HEK293 (cell line): ENCODE measurements around the gene FBXO45.

Experiments used
- CTCF ChIA-PET: fragments of 350-600 bp; formaldehyde crosslinking; extraction: SDS; loops from one replicate; lab custom pipeline; 2021; ENCODE audit warnings: antibody characterized with exemption; lab: Yijun Ruan, JAX
- POLR2A ChIA-PET: fragments of 300-600 bp; formaldehyde crosslinking; extraction: SDS; loops from one replicate; lab custom pipeline; 2020; ENCODE audit warnings: antibody characterized with exemption, inconsistent platforms; lab: Yijun Ruan, JAX
- H3K27ac ChIP-seq: fragments of 200-500 bp; sonication (Bioruptor generic); 2 replicates; pipeline ENCODE4 v1.5.1; 2014; ENCODE audit warnings: low read depth, low read length, control low read depth, inconsistent platforms; ENCODE audit errors: extremely low read depth
- H3K36me3 ChIP-seq, 2 experiments: fragments of 200-500 bp in 1 of 2; sonication (Bioruptor generic) in 1 of 2; 1 replicate in 1 of 2; 2 replicates in 1 of 2; pipeline ENCODE4 v1.5.1; 2014 to 2017; ENCODE audit warnings: inconsistent platforms in 2 of 2, low read length in 2 of 2; ENCODE audit not compliant: control insufficient read depth in 2 of 2, insufficient read depth in 1 of 2
- H3K4me1 ChIP-seq: fragments of 200-500 bp; sonication (Bioruptor generic); 2 replicates; pipeline ENCODE4 v1.5.1; 2014; ENCODE audit warnings: mild to moderate bottlenecking, low read length, inconsistent platforms; ENCODE audit not compliant: control insufficient read depth, insufficient read depth
- H3K4me3 ChIP-seq: 2 replicates; pipeline ENCODE4 v1.5.1; 2011; ENCODE audit warnings: low read depth, mild to moderate bottlenecking, control low read depth, low read length, moderate library complexity
- H3K9me3 ChIP-seq: fragments of 200-500 bp; sonication (Bioruptor generic); 2 replicates; pipeline ENCODE4 v1.5.1; 2014; ENCODE audit warnings: low read depth, low read length, inconsistent platforms; ENCODE audit not compliant: control insufficient read depth, insufficient read depth
- MEIS1 ChIP-seq: sonication (generic); formaldehyde crosslinking; IDR thresholded peaks from 2 replicates; pipeline ENCODE4 v1.8.1; 2022; ENCODE audit warnings: missing genetic modification reagents, mild to moderate bottlenecking, borderline replicate concordance
- OSR2 ChIP-seq: fragments of 450-650 bp; formaldehyde crosslinking; IDR thresholded peaks from 2 replicates; pipeline ENCODE4 v1.5.1; 2016; ENCODE audit warnings: missing biosample characterization, missing genetic modification characterization
- SETDB1 ChIP-seq: IDR thresholded peaks from one replicate; pipeline ENCODE4 v1.6.1; 2017; ENCODE audit warnings: mild to moderate bottlenecking, low read length, moderate library complexity, mixed read lengths; ENCODE audit not compliant: insufficient read length
- WT1 ChIP-seq: fragments of 450-650 bp; formaldehyde crosslinking; IDR thresholded peaks from 2 replicates; pipeline ENCODE4 v1.5.1; 2016; ENCODE audit warnings: missing biosample characterization, missing genetic modification characterization
- YY2 ChIP-seq: fragments of 450-650 bp; formaldehyde crosslinking; IDR thresholded peaks from 2 replicates; pipeline ENCODE4 v1.5.1; 2016; ENCODE audit warnings: missing biosample characterization, missing genetic modification characterization
- ZFP3 ChIP-seq: fragments of 450-650 bp; formaldehyde crosslinking; IDR thresholded peaks from 2 replicates; pipeline ENCODE4 v1.5.1; 2016; ENCODE audit warnings: low read depth, missing biosample characterization, missing genetic modification characterization
- ZNF112 ChIP-seq: fragments of 450-650 bp; formaldehyde crosslinking; IDR thresholded peaks from 2 replicates; pipeline ENCODE4 v1.5.0; 2017; ENCODE audit warnings: missing biosample characterization, missing genetic modification characterization
- ZNF132 ChIP-seq: fragments of 450-650 bp; formaldehyde crosslinking; IDR thresholded peaks from 2 replicates; pipeline ENCODE4 v1.5.1; 2017; ENCODE audit warnings: missing biosample characterization, missing genetic modification characterization, borderline replicate concordance
- ZNF16 ChIP-seq: fragments of 450-650 bp; formaldehyde crosslinking; IDR thresholded peaks from 2 replicates; pipeline ENCODE4 v1.5.1; 2016; ENCODE audit warnings: low read depth, missing biosample characterization, missing genetic modification characterization
- ZNF214 ChIP-seq: fragments of 450-650 bp; formaldehyde crosslinking; IDR thresholded peaks from 2 replicates; pipeline ENCODE4 v1.5.1; 2017; ENCODE audit warnings: missing biosample characterization, mild to moderate bottlenecking, missing genetic modification characterization, borderline replicate concordance
- ZNF292 ChIP-seq: fragments of 450-650 bp; formaldehyde crosslinking; IDR thresholded peaks from 2 replicates; pipeline ENCODE4 v1.5.1; 2016; ENCODE audit warnings: low read depth, missing biosample characterization, missing genetic modification characterization, borderline replicate concordance
- ZNF341 ChIP-seq: fragments of 450-650 bp; formaldehyde crosslinking; IDR thresholded peaks from 2 replicates; pipeline ENCODE4; 2016; ENCODE audit warnings: low read depth, missing biosample characterization, missing genetic modification characterization
- ZNF391 ChIP-seq: fragments of 450-650 bp; formaldehyde crosslinking; IDR thresholded peaks from 2 replicates; pipeline ENCODE4 v1.5.1; 2016; ENCODE audit warnings: low read depth, missing biosample characterization, missing genetic modification characterization, borderline replicate concordance
- ZNF426 ChIP-seq: fragments of 450-650 bp; formaldehyde crosslinking; IDR thresholded peaks from 2 replicates; pipeline ENCODE4 v1.5.1; 2017; ENCODE audit warnings: missing biosample characterization, missing genetic modification characterization, mild to moderate bottlenecking, inconsistent platforms, moderate library complexity
- ZNF529 ChIP-seq: fragments of 450-650 bp; formaldehyde crosslinking; IDR thresholded peaks from 2 replicates; pipeline ENCODE4 v1.5.1; 2017; ENCODE audit warnings: missing genetic modification characterization, missing biosample characterization; ENCODE audit not compliant: insufficient replicate concordance
- ZNF544 ChIP-seq: fragments of 450-650 bp; formaldehyde crosslinking; IDR thresholded peaks from 2 replicates; pipeline ENCODE4 v1.5.0; 2017; ENCODE audit warnings: missing biosample characterization, missing genetic modification characterization
- ZNF664 ChIP-seq: fragments of 450-650 bp; formaldehyde crosslinking; IDR thresholded peaks from 2 replicates; pipeline ENCODE4 v1.5.1; 2016; ENCODE audit warnings: missing biosample characterization, missing genetic modification characterization
- TF ChIP-seq, protein P1 (sequence below): fragments of 450-650 bp; formaldehyde crosslinking; IDR thresholded peaks from 2 replicates; pipeline ENCODE4 v1.5.0; 2017; ENCODE audit warnings: missing biosample characterization, missing genetic modification characterization, borderline replicate concordance
- TF ChIP-seq, protein P2 (sequence below): fragments of 450-650 bp; formaldehyde crosslinking; IDR thresholded peaks from 2 replicates; pipeline ENCODE4 v1.5.1; 2016; ENCODE audit warnings: missing biosample characterization, missing genetic modification characterization
- TF ChIP-seq, protein P3 (sequence below): fragments of 450-650 bp; formaldehyde crosslinking; IDR thresholded peaks from 2 replicates; pipeline ENCODE4 v1.5.1; 2016; ENCODE audit warnings: missing biosample characterization, missing genetic modification characterization
- TF ChIP-seq, protein P4 (sequence below): fragments of 450-650 bp; formaldehyde crosslinking; IDR thresholded peaks from 2 replicates; pipeline ENCODE4 v1.5.1; 2017; ENCODE audit warnings: missing biosample characterization, mild to moderate bottlenecking, missing genetic modification characterization, moderate library complexity
- TF ChIP-seq, protein P5 (sequence below): fragments of 450-650 bp; formaldehyde crosslinking; conservative IDR thresholded peaks from 2 replicates; pipeline ENCODE4 v1.5.1; 2016; ENCODE audit warnings: low read depth, missing biosample characterization, missing genetic modification characterization

FBXO45 gene

DNA sequence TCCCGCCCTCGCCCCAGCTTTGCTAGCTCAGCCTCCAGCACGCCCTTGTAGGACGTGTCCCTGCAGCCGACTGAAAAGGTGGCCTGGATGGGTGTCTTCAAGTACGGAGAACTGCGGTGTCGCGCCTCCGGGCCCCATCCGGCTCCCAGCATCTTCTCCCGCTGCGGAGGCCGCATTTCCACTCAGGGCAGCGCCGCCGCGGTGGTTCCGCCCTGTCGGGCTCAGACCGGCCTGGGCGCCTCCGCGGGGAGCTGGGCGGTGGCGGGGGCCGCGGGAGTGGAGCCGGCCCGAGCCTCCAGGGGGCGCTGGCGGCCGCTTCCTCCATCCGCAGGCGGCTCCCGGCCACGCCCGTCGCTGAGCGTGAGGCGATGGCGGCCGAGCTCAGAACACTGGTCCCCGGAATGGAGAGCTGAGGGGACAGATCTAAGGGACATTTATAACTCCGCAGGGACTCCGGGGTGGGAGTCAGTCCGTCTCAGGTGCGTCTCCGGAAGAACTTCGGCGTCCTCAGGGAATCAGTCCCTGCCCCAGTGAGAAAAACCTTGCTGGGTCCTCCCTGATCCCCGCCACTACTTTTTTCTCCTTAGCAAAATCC, 39.7 kb upstream of the FBXO45 start (continued):
- TF ChIP-seq, protein P1, sequence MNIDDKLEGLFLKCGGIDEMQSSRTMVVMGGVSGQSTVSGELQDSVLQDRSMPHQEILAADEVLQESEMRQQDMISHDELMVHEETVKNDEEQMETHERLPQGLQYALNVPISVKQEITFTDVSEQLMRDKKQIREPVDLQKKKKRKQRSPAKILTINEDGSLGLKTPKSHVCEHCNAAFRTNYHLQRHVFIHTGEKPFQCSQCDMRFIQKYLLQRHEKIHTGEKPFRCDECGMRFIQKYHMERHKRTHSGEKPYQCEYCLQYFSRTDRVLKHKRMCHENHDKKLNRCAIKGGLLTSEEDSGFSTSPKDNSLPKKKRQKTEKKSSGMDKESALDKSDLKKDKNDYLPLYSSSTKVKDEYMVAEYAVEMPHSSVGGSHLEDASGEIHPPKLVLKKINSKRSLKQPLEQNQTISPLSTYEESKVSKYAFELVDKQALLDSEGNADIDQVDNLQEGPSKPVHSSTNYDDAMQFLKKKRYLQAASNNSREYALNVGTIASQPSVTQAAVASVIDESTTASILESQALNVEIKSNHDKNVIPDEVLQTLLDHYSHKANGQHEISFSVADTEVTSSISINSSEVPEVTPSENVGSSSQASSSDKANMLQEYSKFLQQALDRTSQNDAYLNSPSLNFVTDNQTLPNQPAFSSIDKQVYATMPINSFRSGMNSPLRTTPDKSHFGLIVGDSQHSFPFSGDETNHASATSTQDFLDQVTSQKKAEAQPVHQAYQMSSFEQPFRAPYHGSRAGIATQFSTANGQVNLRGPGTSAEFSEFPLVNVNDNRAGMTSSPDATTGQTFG (tag by site-specific recombination), result no peak
- TF ChIP-seq MEIS1 (CRISPR knock-in tag), result no peak

DNA sequence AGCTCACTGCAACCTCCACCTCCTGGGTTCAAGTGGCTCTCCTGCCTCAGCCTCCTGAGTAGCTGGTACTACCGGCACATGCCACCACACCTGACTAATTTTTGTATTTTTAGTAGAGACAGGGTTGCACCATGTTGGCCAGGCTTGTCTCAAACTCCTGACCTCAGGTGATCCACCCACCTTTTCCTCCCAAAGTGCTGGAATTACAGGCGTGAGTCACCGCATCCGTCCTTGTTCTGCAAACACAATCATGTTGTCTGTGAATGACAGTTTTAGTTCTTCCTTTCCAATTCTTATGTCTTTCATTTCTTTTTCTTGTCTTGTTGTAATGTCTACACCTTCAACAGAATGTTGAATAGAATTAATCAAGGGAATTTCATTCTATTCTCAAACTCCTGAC, 37.0 kb upstream of the FBXO45 start:
- ChIA-PET CTCF (no interaction called here), POLR2A (no interaction called here)
- Histone ChIP-seq H3K9me3 (no peaks in the 10 kb centered on the region), H3K36me3 (no peaks in the 10 kb centered on the region)
- TF ChIP-seq, protein P2, sequence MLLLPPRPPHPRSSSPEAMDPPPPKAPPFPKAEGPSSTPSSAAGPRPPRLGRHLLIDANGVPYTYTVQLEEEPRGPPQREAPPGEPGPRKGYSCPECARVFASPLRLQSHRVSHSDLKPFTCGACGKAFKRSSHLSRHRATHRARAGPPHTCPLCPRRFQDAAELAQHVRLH (tag by site-specific recombination), result no peak
- TF ChIP-seq ZNF426 (no peak), ZNF341 (tag by site-specific recombination) (no peak), ZNF292 (tag by site-specific recombination) (no peak), ZNF132 (tag by site-specific recombination) (no peak), ZNF16 (tag by site-specific recombination) (no peak), ZNF664 (tag by site-specific recombination) (no peak), WT1 (no peak), OSR2 (tag by site-specific recombination) (no peak), ZNF391 (tag by site-specific recombination) (no peak), ZFP3 (tag by site-specific recombination) (no peak), ZNF529 (tag by site-specific recombination) (no peak), SETDB1 (no peak), ZNF214 (tag by site-specific recombination) (no peak), ZNF112 (no peak), ZNF544 (tag by site-specific recombination) (no peak), YY2 (tag by site-specific recombination) (no peak)
- TF ChIP-seq, protein P3, sequence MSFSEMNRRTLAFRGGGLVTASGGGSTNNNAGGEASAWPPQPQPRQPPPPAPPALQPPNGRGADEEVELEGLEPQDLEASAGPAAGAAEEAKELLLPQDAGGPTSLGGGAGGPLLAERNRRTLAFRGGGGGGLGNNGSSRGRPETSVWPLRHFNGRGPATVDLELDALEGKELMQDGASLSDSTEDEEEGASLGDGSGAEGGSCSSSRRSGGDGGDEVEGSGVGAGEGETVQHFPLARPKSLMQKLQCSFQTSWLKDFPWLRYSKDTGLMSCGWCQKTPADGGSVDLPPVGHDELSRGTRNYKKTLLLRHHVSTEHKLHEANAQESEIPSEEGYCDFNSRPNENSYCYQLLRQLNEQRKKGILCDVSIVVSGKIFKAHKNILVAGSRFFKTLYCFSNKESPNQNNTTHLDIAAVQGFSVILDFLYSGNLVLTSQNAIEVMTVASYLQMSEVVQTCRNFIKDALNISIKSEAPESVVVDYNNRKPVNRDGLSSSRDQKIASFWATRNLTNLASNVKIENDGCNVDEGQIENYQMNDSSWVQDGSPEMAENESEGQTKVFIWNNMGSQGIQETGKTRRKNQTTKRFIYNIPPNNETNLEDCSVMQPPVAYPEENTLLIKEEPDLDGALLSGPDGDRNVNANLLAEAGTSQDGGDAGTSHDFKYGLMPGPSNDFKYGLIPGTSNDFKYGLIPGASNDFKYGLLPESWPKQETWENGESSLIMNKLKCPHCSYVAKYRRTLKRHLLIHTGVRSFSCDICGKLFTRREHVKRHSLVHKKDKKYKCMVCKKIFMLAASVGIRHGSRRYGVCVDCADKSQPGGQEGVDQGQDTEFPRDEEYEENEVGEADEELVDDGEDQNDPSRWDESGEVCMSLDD (tag by site-specific recombination), result no peak
- TF ChIP-seq, protein P4, sequence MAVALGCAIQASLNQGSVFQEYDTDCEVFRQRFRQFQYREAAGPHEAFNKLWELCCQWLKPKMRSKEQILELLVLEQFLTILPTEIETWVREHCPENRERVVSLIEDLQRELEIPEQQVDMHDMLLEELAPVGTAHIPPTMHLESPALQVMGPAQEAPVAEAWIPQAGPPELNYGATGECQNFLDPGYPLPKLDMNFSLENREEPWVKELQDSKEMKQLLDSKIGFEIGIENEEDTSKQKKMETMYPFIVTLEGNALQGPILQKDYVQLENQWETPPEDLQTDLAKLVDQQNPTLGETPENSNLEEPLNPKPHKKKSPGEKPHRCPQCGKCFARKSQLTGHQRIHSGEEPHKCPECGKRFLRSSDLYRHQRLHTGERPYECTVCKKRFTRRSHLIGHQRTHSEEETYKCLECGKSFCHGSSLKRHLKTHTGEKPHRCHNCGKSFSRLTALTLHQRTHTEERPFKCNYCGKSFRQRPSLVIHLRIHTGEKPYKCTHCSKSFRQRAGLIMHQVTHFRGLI (tag by site-specific recombination), result no peak
- TF ChIP-seq, protein P5, sequence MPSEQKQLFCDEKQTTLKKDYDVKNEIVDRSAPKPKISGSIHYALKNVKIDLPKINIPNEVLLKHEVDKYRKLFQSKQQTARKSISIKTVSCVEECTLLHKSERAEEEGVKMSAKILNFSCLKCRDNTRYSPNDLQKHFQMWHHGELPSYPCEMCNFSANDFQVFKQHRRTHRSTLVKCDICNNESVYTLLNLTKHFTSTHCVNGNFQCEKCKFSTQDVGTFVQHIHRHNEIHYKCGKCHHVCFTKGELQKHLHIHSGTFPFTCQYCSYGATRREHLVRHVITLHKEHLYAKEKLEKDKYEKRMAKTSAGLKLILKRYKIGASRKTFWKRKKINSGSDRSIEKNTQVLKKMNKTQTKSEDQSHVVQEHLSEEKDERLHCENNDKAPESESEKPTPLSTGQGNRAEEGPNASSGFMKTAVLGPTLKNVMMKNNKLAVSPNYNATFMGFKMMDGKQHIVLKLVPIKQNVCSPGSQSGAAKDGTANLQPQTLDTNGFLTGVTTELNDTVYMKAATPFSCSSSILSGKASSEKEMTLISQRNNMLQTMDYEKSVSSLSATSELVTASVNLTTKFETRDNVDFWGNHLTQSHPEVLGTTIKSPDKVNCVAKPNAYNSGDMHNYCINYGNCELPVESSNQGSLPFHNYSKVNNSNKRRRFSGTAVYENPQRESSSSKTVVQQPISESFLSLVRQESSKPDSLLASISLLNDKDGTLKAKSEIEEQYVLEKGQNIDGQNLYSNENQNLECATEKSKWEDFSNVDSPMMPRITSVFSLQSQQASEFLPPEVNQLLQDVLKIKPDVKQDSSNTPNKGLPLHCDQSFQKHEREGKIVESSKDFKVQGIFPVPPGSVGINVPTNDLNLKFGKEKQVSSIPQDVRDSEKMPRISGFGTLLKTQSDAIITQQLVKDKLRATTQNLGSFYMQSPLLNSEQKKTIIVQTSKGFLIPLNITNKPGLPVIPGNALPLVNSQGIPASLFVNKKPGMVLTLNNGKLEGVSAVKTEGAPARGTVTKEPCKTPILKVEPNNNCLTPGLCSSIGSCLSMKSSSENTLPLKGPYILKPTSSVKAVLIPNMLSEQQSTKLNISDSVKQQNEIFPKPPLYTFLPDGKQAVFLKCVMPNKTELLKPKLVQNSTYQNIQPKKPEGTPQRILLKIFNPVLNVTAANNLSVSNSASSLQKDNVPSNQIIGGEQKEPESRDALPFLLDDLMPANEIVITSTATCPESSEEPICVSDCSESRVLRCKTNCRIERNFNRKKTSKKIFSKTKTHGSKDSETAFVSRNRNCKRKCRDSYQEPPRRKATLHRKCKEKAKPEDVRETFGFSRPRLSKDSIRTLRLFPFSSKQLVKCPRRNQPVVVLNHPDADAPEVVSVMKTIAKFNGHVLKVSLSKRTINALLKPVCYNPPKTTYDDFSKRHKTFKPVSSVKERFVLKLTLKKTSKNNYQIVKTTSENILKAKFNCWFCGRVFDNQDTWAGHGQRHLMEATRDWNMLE, result no peak
- TF ChIP-seq, all 188 proteins: peak for 0
- Histone ChIP-seq H3K4me1 (no peaks in the 10 kb centered on the region), H3K27ac (no peak overlapping the region), H3K4me3 (no peak overlapping the region)
